ENCODE results near the gene PCDH9.

DNA sequence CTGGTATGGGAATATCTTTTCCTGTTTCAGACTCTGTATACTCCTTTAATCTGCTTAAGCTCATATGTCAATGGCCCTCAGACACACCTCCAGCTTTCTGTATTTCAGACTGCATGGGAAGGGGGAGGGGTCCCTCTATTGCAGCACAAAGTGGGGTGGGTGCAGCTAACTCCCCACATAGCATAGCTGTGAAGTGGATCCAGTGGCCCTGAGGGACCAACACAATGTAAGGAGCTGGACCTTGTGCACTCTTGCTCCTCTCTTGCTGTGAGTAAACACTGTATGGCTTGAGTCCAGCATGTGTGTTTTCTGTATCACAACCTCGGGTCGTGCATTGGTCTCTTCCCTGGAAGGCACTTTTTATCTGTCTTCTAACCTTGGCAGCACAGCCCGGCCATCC lies 669.9 kb downstream of the PCDH9 start:
- TF ChIP-seq TAF1 (IDR thresholded peaks at IDR 0.05; ENCODE audit: borderline replicate concordance, low read depth, low read length) (no peak), POLR2A (IDR thresholded peaks at IDR 0.05; ENCODE audit: low read depth, low read length) (no peak)
